Stimulated activated naive CD8-positive, alpha-beta T cell treated with anti-CD3 and anti-CD28 coated beads, Interleukin-15, Interleukin-2, amounts not matched to agents 100 ng/mL and 50 ng/mL, for 24 hours (primary cell): ENCODE data around the gene TANK.

ENCODE experiments used
- H3K27ac Mint-ChIP-seq: one replicate; pipeline ENCODE4 v1.8.0; 2021; ENCODE audit warnings: mild to moderate bottlenecking, mixed read lengths
- H3K27me3 Mint-ChIP-seq: one replicate; pipeline ENCODE4 v1.8.0; 2021; ENCODE audit warnings: mixed read lengths
- H3K36me3 Mint-ChIP-seq: one replicate; pipeline ENCODE4 v1.8.0; 2021; ENCODE audit warnings: low read depth, mixed read lengths
- H3K4me1 Mint-ChIP-seq: one replicate; pipeline ENCODE4 v1.8.0; 2021; ENCODE audit warnings: low read depth, mixed read lengths
- H3K4me3 Mint-ChIP-seq: one replicate; pipeline ENCODE4 v1.8.0; 2021; ENCODE audit warnings: mild to moderate bottlenecking, mixed read lengths
- H3K9me3 Mint-ChIP-seq: one replicate; pipeline ENCODE4 v1.8.0; 2021; ENCODE audit warnings: mixed read lengths

Gene TANK

GRCh38 chr2:161146209-161146775 is 13.9 kb upstream of the TANK start:
- Mint-ChIP-seq H3K4me1 (peaks cover 80% of the 10 kb centered on the region), H3K9me3 (peaks cover 24% of the 10 kb centered on the region), H3K4me3 (no peak overlapping the region), H3K36me3 (peaks cover 76% of the 10 kb centered on the region), H3K27ac (no peak overlapping the region), H3K27me3 (no peaks in the 10 kb centered on the region)

GRCh38 chr2:161146996-161147395 is 13.2 kb upstream of the TANK start:
- no peaks in the 10 kb centered on the region for H3K27me3 Mint-ChIP-seq
- no peak overlapping the region for H3K27ac Mint-ChIP-seq
- H3K9me3 Mint-ChIP-seq, result peaks cover 30% of the 10 kb centered on the region
- peaks cover 78% of the 10 kb centered on the region for H3K36me3 Mint-ChIP-seq
- H3K4me3 Mint-ChIP-seq, result no peak overlapping the region
- H3K4me1 Mint-ChIP-seq, result peaks cover 76% of the 10 kb centered on the region

GRCh38 chr2:161147856-161148255 is 12.4 kb upstream of the TANK start:
- Mint-ChIP-seq H3K36me3 (peaks cover 80% of the 10 kb centered on the region), H3K27ac (no peak overlapping the region), H3K27me3 (no peaks in the 10 kb centered on the region), H3K4me3 (no peak overlapping the region), H3K4me1 (peaks cover 68% of the 10 kb centered on the region), H3K9me3 (peaks cover 35% of the 10 kb centered on the region)

GRCh38 chr2:161150704-161151103 is 9.5 kb upstream of the TANK start:
- Mint-ChIP-seq H3K27ac (no peak overlapping the region), H3K9me3 (peaks cover 33% of the 10 kb centered on the region), H3K27me3 (no peaks in the 10 kb centered on the region), H3K36me3 (peaks cover 78% of the 10 kb centered on the region), H3K4me3 (no peak overlapping the region), H3K4me1 (peaks cover 54% of the 10 kb centered on the region)

GRCh38 chr2:161152302-161152701 is 7.9 kb upstream of the TANK start:
- H3K27me3 Mint-ChIP-seq, result no peaks in the 10 kb centered on the region
- peaks cover 48% of the 10 kb centered on the region for H3K4me1 Mint-ChIP-seq
- H3K36me3 Mint-ChIP-seq, result peaks cover 80% of the 10 kb centered on the region
- H3K27ac Mint-ChIP-seq, result no peak overlapping the region
- peaks cover 33% of the 10 kb centered on the region for H3K9me3 Mint-ChIP-seq
- no peak overlapping the region for H3K4me3 Mint-ChIP-seq

GRCh38 chr2:161158882-161159281 is 1.3 kb upstream of the TANK start:
- Mint-ChIP-seq H3K9me3 (peaks cover 5% of the 10 kb centered on the region), H3K4me3 (peak overlapping the region; percentile 38), H3K36me3 (peaks cover 63% of the 10 kb centered on the region), H3K27ac (no peak overlapping the region), H3K27me3 (no peaks in the 10 kb centered on the region), H3K4me1 (peaks cover 60% of the 10 kb centered on the region)

- H3K27ac Mint-ChIP-seq, result peak overlapping the region; percentile 74
- H3K4me3 Mint-ChIP-seq, result peak overlapping the region; percentile 97
- H3K27me3 Mint-ChIP-seq, result no peaks in the 10 kb centered on the region
- no peaks in the 10 kb centered on the region for H3K9me3 Mint-ChIP-seq
- peaks cover 63% of the 10 kb centered on the region for H3K36me3 Mint-ChIP-seq
- H3K4me1 Mint-ChIP-seq, result peaks cover 60% of the 10 kb centered on the region
Observed at GRCh38 chr2:161159456-161160225, 587 bp upstream of the TANK start.

GRCh38 chr2:161161074-161161706 is 962 bp downstream of the TANK start:
- Mint-ChIP-seq H3K4me1 (peaks cover 69% of the 10 kb centered on the region), H3K4me3 (peak overlapping the region; percentile 97), H3K36me3 (peaks cover 71% of the 10 kb centered on the region), H3K27me3 (no peaks in the 10 kb centered on the region), H3K9me3 (no peaks in the 10 kb centered on the region), H3K27ac (peak overlapping the region; percentile 98)

GRCh38 chr2:161163440-161163839 is 3.2 kb downstream of the TANK start:
- no peaks in the 10 kb centered on the region for H3K9me3 Mint-ChIP-seq
- H3K4me3 Mint-ChIP-seq, result peak overlapping the region; percentile 97
- H3K36me3 Mint-ChIP-seq, result peaks cover 76% of the 10 kb centered on the region
- H3K4me1 Mint-ChIP-seq, result peaks cover 87% of the 10 kb centered on the region
- no peaks in the 10 kb centered on the region for H3K27me3 Mint-ChIP-seq
- peak overlapping the region; percentile 84 for H3K27ac Mint-ChIP-seq

- peaks cover 89% of the 10 kb centered on the region for H3K4me1 Mint-ChIP-seq
- peak overlapping the region; percentile 76 for H3K27ac Mint-ChIP-seq
- no peaks in the 10 kb centered on the region for H3K9me3 Mint-ChIP-seq
- peak overlapping the region; percentile 97 for H3K4me3 Mint-ChIP-seq
- H3K36me3 Mint-ChIP-seq, result peaks cover 76% of the 10 kb centered on the region
- H3K27me3 Mint-ChIP-seq, result no peaks in the 10 kb centered on the region
Observed at GRCh38 chr2:161164161-161164560, 3.9 kb downstream of the TANK start.

- Mint-ChIP-seq H3K36me3 (peaks cover 74% of the 10 kb centered on the region), H3K4me3 (peak overlapping the region; percentile 70), H3K9me3 (no peaks in the 10 kb centered on the region), H3K27ac (peak overlapping the region; percentile 93), H3K4me1 (peaks cover 92% of the 10 kb centered on the region), H3K27me3 (no peaks in the 10 kb centered on the region)
Observed at GRCh38 chr2:161165266-161165665, 5.0 kb downstream of the TANK start.

- peak overlapping the region; percentile 70 for H3K4me3 Mint-ChIP-seq
- H3K36me3 Mint-ChIP-seq, result peaks cover 74% of the 10 kb centered on the region
- H3K9me3 Mint-ChIP-seq, result no peaks in the 10 kb centered on the region
- peaks cover 98% of the 10 kb centered on the region for H3K4me1 Mint-ChIP-seq
- no peaks in the 10 kb centered on the region for H3K27me3 Mint-ChIP-seq
- peak overlapping the region; percentile 93 for H3K27ac Mint-ChIP-seq
Observed at GRCh38 chr2:161165811-161166210, 5.6 kb downstream of the TANK start.

GRCh38 chr2:161166538-161167409 is 6.5 kb downstream of the TANK start:
- peaks cover 100% of the 10 kb centered on the region for H3K4me1 Mint-ChIP-seq
- H3K27me3 Mint-ChIP-seq, result no peaks in the 10 kb centered on the region
- H3K9me3 Mint-ChIP-seq, result no peaks in the 10 kb centered on the region
- peak overlapping the region; percentile 93 for H3K27ac Mint-ChIP-seq
- H3K36me3 Mint-ChIP-seq, result peaks cover 74% of the 10 kb centered on the region
- H3K4me3 Mint-ChIP-seq, result peak overlapping the region; percentile 70

GRCh38 chr2:161169335-161169734 is 9.1 kb downstream of the TANK start:
- no peak overlapping the region for H3K4me3 Mint-ChIP-seq
- H3K9me3 Mint-ChIP-seq, result no peaks in the 10 kb centered on the region
- H3K36me3 Mint-ChIP-seq, result peaks cover 71% of the 10 kb centered on the region
- H3K4me1 Mint-ChIP-seq, result peaks cover 94% of the 10 kb centered on the region
- peak overlapping the region; percentile 4 for H3K27ac Mint-ChIP-seq
- H3K27me3 Mint-ChIP-seq, result no peaks in the 10 kb centered on the region
